RWPE1 (cell line): Measurements from ENCODE around the gene HS1BP3.
A peak's percentile ranks its signal among the peaks of the same experiment; 100 is the strongest.

Source experiments
- CTCF ChIA-PET: fragments of 350-600 bp; sonication (Branson Sonifier 250); formaldehyde crosslinking; extraction: SDS; loops from one replicate; lab custom pipeline; 2021; lab: Yijun Ruan, JAX
- POLR2A ChIA-PET: fragments of 400-600 bp; formaldehyde crosslinking; extraction: SDS; loops from one replicate; lab custom pipeline; 2020; ENCODE audit warnings: antibody characterized with exemption; ENCODE audit not compliant: low non-redundant PET; lab: Yijun Ruan, JAX
- DNase-seq: peaks from one replicate; pipeline ENCODE4 v3.0.0; 2012; ENCODE audit warnings: low spot score
- H3K27ac ChIP-seq: fragments of 450-650 bp; 2 replicates; pipeline ENCODE4 v1.5.1; 2017
- CTCF ChIP-seq: fragments of 450-650 bp; conservative IDR thresholded peaks from 2 replicates; pipeline ENCODE4 v1.5.1; 2017; ENCODE audit warnings: low read depth, mild to moderate bottlenecking

The HS1BP3 gene

DNA sequence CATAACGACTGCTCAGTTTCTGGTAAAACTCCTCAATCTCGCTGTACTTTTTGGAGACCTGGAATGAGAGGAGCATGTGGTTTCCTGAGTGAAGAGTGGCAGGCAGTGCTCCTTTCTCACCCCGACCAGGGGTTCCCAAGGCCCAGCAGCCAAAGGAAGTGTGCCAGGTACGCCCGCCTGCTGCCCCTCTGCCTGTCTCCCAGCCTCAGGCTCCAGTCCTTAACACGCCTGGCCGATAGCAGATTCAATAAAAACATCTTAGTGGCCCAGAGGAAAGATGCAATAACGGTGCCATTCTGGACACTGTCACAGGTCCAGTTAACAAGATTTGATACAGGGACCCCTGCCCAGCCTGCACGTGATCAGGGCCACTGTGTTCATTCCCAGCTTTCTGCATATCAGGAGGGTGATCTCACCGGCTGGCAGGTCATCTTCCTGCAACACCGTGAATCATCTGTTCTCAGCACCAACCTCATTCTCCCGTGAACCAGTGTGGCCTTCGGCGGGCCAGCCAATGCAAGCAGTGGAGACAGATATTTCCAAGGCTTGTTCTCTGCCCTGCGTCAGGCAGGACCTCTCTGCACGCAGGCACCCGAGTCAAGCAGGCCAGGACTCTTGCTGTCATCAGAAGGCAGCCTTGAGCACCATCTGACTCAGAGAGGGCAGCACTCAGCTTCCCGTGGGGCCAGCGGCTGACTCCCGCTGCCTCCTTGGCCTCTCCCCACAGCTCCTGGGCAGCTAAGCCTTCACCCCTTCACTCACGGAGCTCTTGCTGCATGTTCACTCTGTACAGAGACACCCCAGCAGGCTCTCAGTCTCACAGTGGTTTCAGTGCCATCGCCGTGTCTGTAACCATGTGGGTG is 9.5 kb downstream of the HS1BP3 start:
- no peak for TF ChIP-seq CTCF
- CTCF ChIA-PET: interaction anchor here (0.7 to 3.3 kb wide), 13 partner anchors 9 to 263 kb away, joined by 3 to 39 read pairs (median 8); partner anchors contain the start of genes HS1BP3 and RHOB
- peak; percentile 79 for DNase-seq
- H3K27ac ChIP-seq: peak overlapping the region; percentile 77
- POLR2A ChIA-PET: interaction anchor here (3.0 kb wide), 1 partner anchor 194 kb away, joined by 13 read pairs; the partner anchor contains the start of gene RHOB

- POLR2A ChIA-PET: interaction anchor here (3.0 kb wide), 1 partner anchor 193 kb away, joined by 13 read pairs; the partner anchor contains the start of gene RHOB
- CTCF ChIA-PET: interaction anchor here (0.7 to 3.3 kb wide), 5 partner anchors 192 to 1567 kb away, joined by 3 to 39 read pairs (median 8); partner anchors contain the start of gene RHOB
- no peak for TF ChIP-seq CTCF
- DNase-seq: no peak
- H3K27ac ChIP-seq: peak overlapping the region; percentile 77
These were observed 10.3 kb downstream of the HS1BP3 start for GRCh38 chr2:20640411-20641122.

DNA sequence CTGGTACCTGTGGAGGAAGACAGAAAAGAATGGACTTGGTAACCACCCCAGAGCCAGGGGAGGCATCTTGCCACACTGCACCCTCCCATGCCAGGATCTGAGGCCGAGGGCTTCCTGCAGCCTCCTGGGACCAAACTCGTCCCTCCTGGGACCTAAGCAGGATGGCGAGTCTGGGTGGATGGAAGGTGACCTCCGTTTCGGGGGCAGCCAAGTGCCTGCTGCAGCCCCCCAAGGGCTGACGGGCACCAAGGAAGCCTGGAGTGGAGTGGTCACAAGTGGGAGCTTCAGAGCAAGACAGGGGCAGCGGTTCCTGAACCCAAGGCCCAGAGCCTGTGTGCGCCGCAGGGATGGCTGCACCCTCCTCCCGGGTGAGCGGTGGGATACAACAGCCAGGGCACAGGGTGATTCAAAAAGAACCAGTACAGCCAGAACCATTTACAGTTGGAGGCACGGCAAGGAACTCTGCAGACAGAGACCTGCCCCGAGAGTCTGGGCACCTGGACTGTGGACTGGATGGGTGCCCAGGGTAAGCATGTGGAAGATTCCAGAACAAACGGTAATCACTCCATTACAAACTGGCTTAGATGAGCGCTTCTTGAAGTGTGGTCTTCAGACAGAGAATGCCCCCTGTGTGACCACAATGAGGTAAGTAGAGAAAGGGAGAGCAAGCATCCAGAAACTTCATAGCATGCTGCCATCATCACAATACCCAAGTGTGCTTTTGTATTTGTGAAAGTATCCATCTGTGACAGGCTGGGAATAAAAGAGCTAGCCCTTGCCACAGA is 12.1 kb downstream of the HS1BP3 start:
- no peak for TF ChIP-seq CTCF
- POLR2A ChIA-PET: interaction anchor here (0.9 kb wide), 1 partner anchor 192 kb away, joined by 3 read pairs; the partner anchor contains the start of gene RHOB
- CTCF ChIA-PET: no interaction called here
- 0 out of 2 replicates have a peak overlapping the region, but pooled peaks have one; percentile 7 for H3K27ac ChIP-seq
- DNase-seq: no peak

- H3K27ac ChIP-seq: 0 out of 2 replicates have a peak overlapping the region, but pooled peaks have one; percentile 7
- CTCF ChIA-PET: interaction anchor here (0.7 to 1.2 kb wide), 2 partner anchors 13 to 267 kb away, joined by 4 read pairs; partner anchors contain the start of gene HS1BP3
- POLR2A ChIA-PET: no interaction called here
- no peak for TF ChIP-seq CTCF
- DNase-seq: no peak
These were observed 12.9 kb downstream of the HS1BP3 start for GRCh38 chr2:20638014-20638413.

GRCh38 chr2:20637147-20637546 is 13.8 kb downstream of the HS1BP3 start:
- ChIA-PET CTCF (interaction anchor here (1.2 kb wide), 1 partner anchor 14 kb away, joined by 4 read pairs; the partner anchor contains the start of gene HS1BP3), POLR2A (no interaction called here)
- H3K27ac ChIP-seq: no peak overlapping the region
- DNase-seq: no peak
- TF ChIP-seq CTCF: no peak
